MCF 10A (cell line): Measurements from ENCODE around the gene MKLN1. TPM values are rescaled to one million over a fixed set of nuclear protein-coding genes. Genes with fewer than 3 reads are reported as not detected.

ENCODE experiments used
- BruUV-seq: library from RNA; stranded (reverse); fragments of 400-500 nt; replicated peaks from 2 replicates; lab custom pipeline; 2021; lab: Mats Ljungman, UMichigan
- CTCF ChIA-PET: fragments of 300-600 bp; sonication (Branson Sonifier 250); formaldehyde crosslinking; extraction: SDS; loops from one replicate; lab custom pipeline; 2021; ENCODE audit warnings: antibody characterized with exemption, inconsistent platforms; lab: Yijun Ruan, JAX
- POLR2A ChIA-PET: fragments of 300-600, 350-650 bp; sonication (Branson Sonifier 250); formaldehyde crosslinking; extraction: SDS; loops from one replicate; lab custom pipeline; 2020; ENCODE audit warnings: antibody characterized with exemption, inconsistent platforms; lab: Yijun Ruan, JAX
- DNase-seq: peaks from one replicate; pipeline ENCODE4 v3.0.0-alpha.2; 2018; ENCODE audit not compliant: unreplicated experiment
- H3K27ac Mint-ChIP-seq: one replicate; pipeline ENCODE4 v1.8.0; 2022; ENCODE audit warnings: mild to moderate bottlenecking, low read depth, mixed read lengths; ENCODE audit not compliant: unreplicated experiment
- H3K27me3 Mint-ChIP-seq: one replicate; pipeline ENCODE4 v1.8.0; 2022; ENCODE audit warnings: mixed read lengths; ENCODE audit not compliant: insufficient read depth, unreplicated experiment
- H3K36me3 Mint-ChIP-seq: one replicate; pipeline ENCODE4 v1.8.0; 2022; ENCODE audit warnings: mild to moderate bottlenecking, moderate library complexity, mixed read lengths; ENCODE audit not compliant: insufficient read depth, unreplicated experiment
- H3K4me1 Mint-ChIP-seq: one replicate; pipeline ENCODE4 v1.8.0; 2022; ENCODE audit warnings: mixed read lengths; ENCODE audit not compliant: insufficient read depth, unreplicated experiment
- H3K4me3 Mint-ChIP-seq: one replicate; pipeline ENCODE4 v1.8.0; 2022; ENCODE audit warnings: mild to moderate bottlenecking, moderate library complexity, mixed read lengths; ENCODE audit not compliant: unreplicated experiment
- H3K9me3 Mint-ChIP-seq: one replicate; pipeline ENCODE4 v1.8.0; 2022; ENCODE audit warnings: mixed read lengths; ENCODE audit not compliant: unreplicated experiment
- intact Hi-C: fragments of 100-400 bp; cut with micrococcal nuclease; formaldehyde crosslinking; loops from 2 replicates; pipeline ENCODE4 v1.14.1; 2022
- total RNA-seq: library from RNA; stranded (reverse); gene quantifications from 2 replicates; pipeline ENCODE4 v1.2.3, GENCODE V29; 2022
- TF ChIP-seq, protein P1 (sequence below): fragments of 200-600 bp; IDR thresholded peaks from one replicate; pipeline ENCODE4 v1.8.0; 2022; ENCODE audit warnings: antibody characterized with exemption, mild to moderate bottlenecking; ENCODE audit not compliant: unreplicated experiment

MKLN1 gene
- total RNA-seq, 1 experiment from 2014 or later, result 35.6 TPM

DNA sequence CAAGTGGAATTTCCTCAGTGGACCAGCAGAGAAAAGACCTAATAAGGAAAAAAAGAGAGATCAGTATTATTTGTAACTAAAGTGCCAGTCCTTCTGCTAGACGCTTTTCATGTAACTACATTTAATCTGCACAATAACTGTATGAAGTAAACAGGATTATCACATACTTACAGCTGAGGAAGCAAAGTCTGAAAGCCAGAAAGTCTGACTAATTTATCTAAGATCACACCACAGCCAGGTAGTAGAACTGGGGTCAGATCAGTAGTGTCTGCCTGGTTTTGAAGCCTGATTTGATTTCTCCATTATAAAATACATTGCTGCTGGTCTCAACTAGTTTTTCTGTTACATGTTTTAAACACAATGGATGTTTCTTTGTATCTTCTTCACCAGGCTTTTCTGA, 159.5 kb downstream of the MKLN1 start:
- Mint-ChIP-seq H3K4me1 (no peaks in the 10 kb centered on the region), H3K9me3 (no peaks in the 10 kb centered on the region), H3K27ac (no peak overlapping the region), H3K36me3 (peaks cover 21% of the 10 kb centered on the region), H3K27me3 (no peaks in the 10 kb centered on the region), H3K4me3 (no peak overlapping the region)
- TF ChIP-seq, protein P1, sequence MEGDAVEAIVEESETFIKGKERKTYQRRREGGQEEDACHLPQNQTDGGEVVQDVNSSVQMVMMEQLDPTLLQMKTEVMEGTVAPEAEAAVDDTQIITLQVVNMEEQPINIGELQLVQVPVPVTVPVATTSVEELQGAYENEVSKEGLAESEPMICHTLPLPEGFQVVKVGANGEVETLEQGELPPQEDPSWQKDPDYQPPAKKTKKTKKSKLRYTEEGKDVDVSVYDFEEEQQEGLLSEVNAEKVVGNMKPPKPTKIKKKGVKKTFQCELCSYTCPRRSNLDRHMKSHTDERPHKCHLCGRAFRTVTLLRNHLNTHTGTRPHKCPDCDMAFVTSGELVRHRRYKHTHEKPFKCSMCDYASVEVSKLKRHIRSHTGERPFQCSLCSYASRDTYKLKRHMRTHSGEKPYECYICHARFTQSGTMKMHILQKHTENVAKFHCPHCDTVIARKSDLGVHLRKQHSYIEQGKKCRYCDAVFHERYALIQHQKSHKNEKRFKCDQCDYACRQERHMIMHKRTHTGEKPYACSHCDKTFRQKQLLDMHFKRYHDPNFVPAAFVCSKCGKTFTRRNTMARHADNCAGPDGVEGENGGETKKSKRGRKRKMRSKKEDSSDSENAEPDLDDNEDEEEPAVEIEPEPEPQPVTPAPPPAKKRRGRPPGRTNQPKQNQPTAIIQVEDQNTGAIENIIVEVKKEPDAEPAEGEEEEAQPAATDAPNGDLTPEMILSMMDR, result no peak
- intact Hi-C loops, result no loop called here
- no peak for DNase-seq
- no TSS peak for BruUV-seq
- CTCF ChIA-PET, result interaction anchor here (0.6 to 0.7 kb wide), 2 partner anchors 74 to 475 kb away, joined by 3 to 5 read pairs; no protein-coding TSS in a partner anchor
- POLR2A ChIA-PET, result no interaction called here

DNA sequence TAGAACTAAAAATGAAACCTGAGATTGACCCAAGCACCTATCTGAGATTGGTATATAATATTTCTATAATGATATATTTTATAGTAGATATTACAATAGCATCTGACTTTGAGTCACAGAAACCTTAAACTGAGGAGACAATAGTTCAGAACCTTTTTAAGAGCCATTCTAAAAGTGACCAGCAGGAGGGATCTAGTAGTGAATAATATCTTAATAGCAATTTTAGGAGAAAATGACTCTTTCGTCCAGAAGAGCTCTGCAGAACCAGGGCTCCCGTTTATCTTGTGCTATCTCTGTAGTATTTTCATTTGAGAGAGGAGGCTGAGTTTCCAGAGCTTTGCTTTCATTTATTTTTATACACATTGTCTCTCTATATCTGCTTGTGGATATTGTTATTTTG, 160.7 kb downstream of the MKLN1 start:
- H3K27me3 Mint-ChIP-seq, result no peaks in the 10 kb centered on the region
- no peak for DNase-seq
- no peaks in the 10 kb centered on the region for H3K4me1 Mint-ChIP-seq
- H3K27ac Mint-ChIP-seq, result no peak overlapping the region
- TF ChIP-seq, protein P1, result peak; percentile 18
- POLR2A ChIA-PET, result interaction anchor here (0.6 kb wide), 1 partner anchor 156 kb away, joined by 4 read pairs; no protein-coding TSS in a partner anchor
- intact Hi-C loops, result no loop called here
- peaks cover 21% of the 10 kb centered on the region for H3K36me3 Mint-ChIP-seq
- CTCF ChIA-PET, result interaction anchor here (1.3 kb wide), 1 partner anchor 12 kb away, joined by 4 read pairs; no protein-coding TSS in a partner anchor
- BruUV-seq, result no TSS peak
- H3K9me3 Mint-ChIP-seq, result no peaks in the 10 kb centered on the region
- H3K4me3 Mint-ChIP-seq, result no peak overlapping the region

DNA sequence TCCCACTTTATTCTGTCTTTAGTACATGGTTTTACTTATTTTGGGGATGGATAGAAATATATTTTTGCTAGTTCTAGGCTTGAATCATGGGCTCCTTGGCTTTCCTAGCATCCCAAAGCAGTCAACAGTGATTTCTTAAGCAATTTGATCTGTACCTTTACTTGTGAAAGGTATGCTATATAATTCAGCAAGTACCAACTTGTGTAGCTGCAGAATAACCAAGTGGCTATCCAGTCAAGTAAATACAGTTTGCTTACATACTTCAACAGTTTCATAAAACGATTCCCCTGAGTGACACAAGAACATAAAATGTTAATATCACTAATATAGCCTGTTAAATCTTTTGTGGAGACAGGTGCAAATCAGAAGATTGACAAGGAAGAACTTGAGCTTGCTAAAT, 161.5 kb downstream of the MKLN1 start:
- H3K36me3 Mint-ChIP-seq, result peaks cover 21% of the 10 kb centered on the region
- TF ChIP-seq, protein P1, result no peak
- POLR2A ChIA-PET, result no interaction called here
- intact Hi-C loops, result no loop called here
- no peak for DNase-seq
- H3K9me3 Mint-ChIP-seq, result no peaks in the 10 kb centered on the region
- H3K27me3 Mint-ChIP-seq, result no peaks in the 10 kb centered on the region
- no peaks in the 10 kb centered on the region for H3K4me1 Mint-ChIP-seq
- CTCF ChIA-PET, result interaction anchor here (1.3 kb wide), 1 partner anchor 11 kb away, joined by 4 read pairs; no protein-coding TSS in a partner anchor
- no TSS peak for BruUV-seq
- H3K4me3 Mint-ChIP-seq, result no peak overlapping the region
- no peak overlapping the region for H3K27ac Mint-ChIP-seq

DNA sequence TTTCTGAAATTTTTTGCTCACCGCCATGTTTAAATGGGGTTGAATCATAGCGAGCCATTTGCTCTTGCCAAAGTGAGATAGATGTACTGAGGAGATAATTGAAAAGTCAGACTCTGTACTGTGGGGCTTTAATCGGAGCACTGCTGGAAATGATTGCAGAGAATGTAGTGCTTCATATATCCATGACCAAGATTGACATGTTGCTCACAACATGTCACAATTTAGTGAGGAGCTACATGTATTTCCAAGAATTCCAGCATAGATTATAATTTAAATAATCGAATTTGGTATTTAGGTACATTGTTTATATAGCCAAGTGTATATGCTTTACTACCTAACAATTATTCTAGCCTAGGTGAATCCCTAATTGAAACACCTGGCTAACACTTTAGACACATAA, 162.2 kb downstream of the MKLN1 start:
- Mint-ChIP-seq H3K36me3 (peaks cover 21% of the 10 kb centered on the region), H3K9me3 (no peaks in the 10 kb centered on the region), H3K4me1 (no peaks in the 10 kb centered on the region), H3K27ac (no peak overlapping the region), H3K27me3 (no peaks in the 10 kb centered on the region), H3K4me3 (no peak overlapping the region)
- no TSS peak for BruUV-seq
- TF ChIP-seq, protein P1, result no peak
- intact Hi-C loops, result no loop called here
- ChIA-PET POLR2A (no interaction called here), CTCF (interaction anchor here (0.6 to 1.1 kb wide), 3 partner anchors 13 to 1882 kb away, joined by 3 to 8 read pairs (median 5); no protein-coding TSS in a partner anchor)
- DNase-seq, result no peak
